Activated naive CD4-positive, alpha-beta T cell treated with anti-CD3 and anti-CD28 coated beads, Interleukin-2, amount 50 U/mL, for 24 hours (primary cell): ENCODE data around the gene ELF4.

Experiments used
- H3K27ac Mint-ChIP-seq: one replicate; pipeline ENCODE4 v1.8.0; 2021; ENCODE audit warnings: mild to moderate bottlenecking, mixed read lengths
- H3K27me3 Mint-ChIP-seq: one replicate; pipeline ENCODE4 v1.8.0; 2021; ENCODE audit warnings: mixed read lengths
- H3K36me3 Mint-ChIP-seq: one replicate; pipeline ENCODE4 v1.8.0; 2021; ENCODE audit warnings: mixed read lengths
- H3K4me1 Mint-ChIP-seq: one replicate; pipeline ENCODE4 v1.8.0; 2021; ENCODE audit warnings: mixed read lengths
- H3K4me3 Mint-ChIP-seq: one replicate; pipeline ENCODE4 v1.8.0; 2021; ENCODE audit warnings: mild to moderate bottlenecking, mixed read lengths
- H3K9me3 Mint-ChIP-seq: one replicate; pipeline ENCODE4 v1.8.0; 2021; ENCODE audit warnings: mixed read lengths

The ELF4 gene

GRCh38 chrX:130080791-130081367 is 29.4 kb downstream of the ELF4 start:
- Mint-ChIP-seq H3K36me3 (no peaks in the 10 kb centered on the region), H3K4me3 (no peak overlapping the region), H3K27me3 (no peaks in the 10 kb centered on the region), H3K9me3 (no peaks in the 10 kb centered on the region), H3K27ac (peak overlapping the region; percentile 46), H3K4me1 (peaks cover 47% of the 10 kb centered on the region)

GRCh38 chrX:130079824-130080406 is 30.4 kb downstream of the ELF4 start:
- Mint-ChIP-seq H3K27ac (peak overlapping the region; percentile 76), H3K27me3 (no peaks in the 10 kb centered on the region), H3K9me3 (no peaks in the 10 kb centered on the region), H3K36me3 (peaks cover 2% of the 10 kb centered on the region), H3K4me3 (peak overlapping the region; percentile 26), H3K4me1 (peaks cover 40% of the 10 kb centered on the region)

GRCh38 chrX:130075777-130076176 is 34.5 kb downstream of the ELF4 start:
- Mint-ChIP-seq H3K4me3 (no peak overlapping the region), H3K9me3 (no peaks in the 10 kb centered on the region), H3K27ac (no peak overlapping the region), H3K36me3 (peaks cover 2% of the 10 kb centered on the region), H3K4me1 (peaks cover 8% of the 10 kb centered on the region), H3K27me3 (no peaks in the 10 kb centered on the region)

GRCh38 chrX:130072345-130072740 is 38.0 kb downstream of the ELF4 start:
- no peaks in the 10 kb centered on the region for H3K9me3 Mint-ChIP-seq
- no peaks in the 10 kb centered on the region for H3K27me3 Mint-ChIP-seq
- H3K4me1 Mint-ChIP-seq = no peaks in the 10 kb centered on the region
- H3K36me3 Mint-ChIP-seq = peaks cover 2% of the 10 kb centered on the region
- no peak overlapping the region for H3K27ac Mint-ChIP-seq
- H3K4me3 Mint-ChIP-seq = no peak overlapping the region

- Mint-ChIP-seq H3K27me3 (no peaks in the 10 kb centered on the region), H3K9me3 (no peaks in the 10 kb centered on the region), H3K27ac (no peak overlapping the region), H3K36me3 (peaks cover 2% of the 10 kb centered on the region), H3K4me3 (no peak overlapping the region), H3K4me1 (no peaks in the 10 kb centered on the region)
Measured at GRCh38 chrX:130071611-130072344, 38.5 kb downstream of the ELF4 start.

GRCh38 chrX:130066975-130067615 is 43.2 kb downstream of the ELF4 start:
- H3K4me3 Mint-ChIP-seq = no peak overlapping the region
- peaks cover 2% of the 10 kb centered on the region for H3K36me3 Mint-ChIP-seq
- no peaks in the 10 kb centered on the region for H3K4me1 Mint-ChIP-seq
- no peaks in the 10 kb centered on the region for H3K27me3 Mint-ChIP-seq
- no peak overlapping the region for H3K27ac Mint-ChIP-seq
- no peaks in the 10 kb centered on the region for H3K9me3 Mint-ChIP-seq

GRCh38 chrX:130060122-130061069 is 49.9 kb downstream of the ELF4 start:
- Mint-ChIP-seq H3K36me3 (no peaks in the 10 kb centered on the region), H3K9me3 (no peaks in the 10 kb centered on the region), H3K4me3 (peak overlapping the region; percentile 71), H3K27ac (no peak overlapping the region), H3K4me1 (peaks cover 4% of the 10 kb centered on the region), H3K27me3 (no peaks in the 10 kb centered on the region)

- H3K27me3 Mint-ChIP-seq = no peaks in the 10 kb centered on the region
- H3K9me3 Mint-ChIP-seq = no peaks in the 10 kb centered on the region
- no peaks in the 10 kb centered on the region for H3K36me3 Mint-ChIP-seq
- no peak overlapping the region for H3K27ac Mint-ChIP-seq
- peaks cover 4% of the 10 kb centered on the region for H3K4me1 Mint-ChIP-seq
- no peak overlapping the region for H3K4me3 Mint-ChIP-seq
Measured at GRCh38 chrX:130058652-130059051, 51.6 kb downstream of the ELF4 start.

- H3K36me3 Mint-ChIP-seq = no peaks in the 10 kb centered on the region
- no peaks in the 10 kb centered on the region for H3K9me3 Mint-ChIP-seq
- H3K27ac Mint-ChIP-seq = no peak overlapping the region
- H3K4me3 Mint-ChIP-seq = no peak overlapping the region
- no peaks in the 10 kb centered on the region for H3K27me3 Mint-ChIP-seq
- H3K4me1 Mint-ChIP-seq = peaks cover 4% of the 10 kb centered on the region
Measured at GRCh38 chrX:130057209-130057608, 53.1 kb downstream of the ELF4 start.

GRCh38 chrX:130055899-130056298 is 54.4 kb downstream of the ELF4 start:
- Mint-ChIP-seq H3K27me3 (no peaks in the 10 kb centered on the region), H3K9me3 (no peaks in the 10 kb centered on the region), H3K27ac (no peak overlapping the region), H3K4me1 (peaks cover 4% of the 10 kb centered on the region), H3K4me3 (no peak overlapping the region), H3K36me3 (no peaks in the 10 kb centered on the region)

GRCh38 chrX:130055103-130055502 is 55.2 kb downstream of the ELF4 start:
- Mint-ChIP-seq H3K9me3 (no peaks in the 10 kb centered on the region), H3K27me3 (no peaks in the 10 kb centered on the region), H3K36me3 (no peaks in the 10 kb centered on the region), H3K4me1 (peaks cover 4% of the 10 kb centered on the region), H3K4me3 (no peak overlapping the region), H3K27ac (no peak overlapping the region)

GRCh38 chrX:130053236-130053635 is 57.1 kb downstream of the ELF4 start:
- H3K9me3 Mint-ChIP-seq = no peaks in the 10 kb centered on the region
- H3K36me3 Mint-ChIP-seq = peaks cover 2% of the 10 kb centered on the region
- H3K27me3 Mint-ChIP-seq = no peaks in the 10 kb centered on the region
- H3K4me1 Mint-ChIP-seq = no peaks in the 10 kb centered on the region
- H3K27ac Mint-ChIP-seq = no peak overlapping the region
- H3K4me3 Mint-ChIP-seq = no peak overlapping the region

- Mint-ChIP-seq H3K4me3 (no peak overlapping the region), H3K27me3 (no peaks in the 10 kb centered on the region), H3K4me1 (no peaks in the 10 kb centered on the region), H3K36me3 (peaks cover 2% of the 10 kb centered on the region), H3K9me3 (no peaks in the 10 kb centered on the region), H3K27ac (no peak overlapping the region)
Measured at GRCh38 chrX:130051176-130051845, 59.0 kb downstream of the ELF4 start.

GRCh38 chrX:130049821-130050220 is 60.5 kb downstream of the ELF4 start:
- Mint-ChIP-seq H3K9me3 (no peaks in the 10 kb centered on the region), H3K27ac (no peak overlapping the region), H3K4me1 (no peaks in the 10 kb centered on the region), H3K27me3 (no peaks in the 10 kb centered on the region), H3K36me3 (peaks cover 2% of the 10 kb centered on the region), H3K4me3 (no peak overlapping the region)
